GM21576 (cell line): ENCODE data around the gene TRIM37.
"Not testable (repeated sequence)": the region's sequence is repeated elsewhere in the genome, so short reads cannot be mapped to it uniquely, and the experiment has no call there.

Experiments
- ATAC-seq: cut with Tn5 transposase; IDR thresholded peaks from one replicate; pipeline ENCODE4 v1.9.1; 2021; ENCODE audit warnings: mild to moderate bottlenecking, moderate library complexity; ENCODE audit not compliant: unreplicated experiment

Gene TRIM37

GRCh38 chr17:59106463-59107305 is at the start of gene TRIM37:
Gene TRIM37, minus strand, starts transcription at chr17:59106880. Its CDS starts 419 bp downstream, at chr17:59106461.
- ATAC-seq, result peak; percentile 90

- ATAC-seq, result peak; percentile 89
Measured at GRCh38 chr17:59155439-59156177, 48.9 kb upstream of the TRIM37 start, which contains the start of gene PRR11. Gene PRR11, plus strand, starts transcription at chr17:59155746. Its CDS starts 14,007 bp downstream, at chr17:59169753.

GRCh38 chr17:59154721-59155438 is 48.2 kb upstream of the TRIM37 start, which contains the start of gene SKA2:
Gene SKA2, minus strand, starts transcription at chr17:59155186. Its CDS starts 23 bp downstream, at chr17:59155163.
- peak; percentile 80 for ATAC-seq

GRCh38 chr17:59154292-59154720 is 47.6 kb upstream of the TRIM37 start:
- no peak for ATAC-seq

- no peak for ATAC-seq
Measured at GRCh38 chr17:59152925-59153324, 46.2 kb upstream of the TRIM37 start.

- no peak for ATAC-seq
Measured at GRCh38 chr17:59151591-59151990, 44.9 kb upstream of the TRIM37 start.

- no peak for ATAC-seq
Measured at GRCh38 chr17:59151006-59151405, 44.3 kb upstream of the TRIM37 start.

GRCh38 chr17:59149841-59150511 is 43.3 kb upstream of the TRIM37 start:
- ATAC-seq, result no peak

GRCh38 chr17:59149051-59149450 is 42.4 kb upstream of the TRIM37 start:
- ATAC-seq, result no peak

GRCh38 chr17:59145571-59146096 is 39.0 kb upstream of the TRIM37 start:
- ATAC-seq, result no peak

GRCh38 chr17:59141860-59142259 is 35.2 kb upstream of the TRIM37 start:
- ATAC-seq, result no peak

GRCh38 chr17:59139939-59140338 is 33.3 kb upstream of the TRIM37 start:
- no peak for ATAC-seq

- ATAC-seq, result not testable (repeated sequence)
Measured at GRCh38 chr17:59138339-59138738, 31.7 kb upstream of the TRIM37 start.

- no peak for ATAC-seq
Measured at GRCh38 chr17:59131131-59131530, 24.5 kb upstream of the TRIM37 start.

GRCh38 chr17:59129814-59130213 is 23.1 kb upstream of the TRIM37 start:
- no peak for ATAC-seq

GRCh38 chr17:59126809-59127417 is 20.2 kb upstream of the TRIM37 start:
- ATAC-seq, result no peak

- ATAC-seq, result no peak
Measured at GRCh38 chr17:59124665-59125064, 18.0 kb upstream of the TRIM37 start.

- ATAC-seq, result no peak
Measured at GRCh38 chr17:59121901-59122480, 15.3 kb upstream of the TRIM37 start.

- ATAC-seq, result no peak
Measured at GRCh38 chr17:59115474-59115873, 8.8 kb upstream of the TRIM37 start.
